Measurements from ENCODE around the gene AUTS2.

Gene AUTS2

GRCh38 chr7:69818636-69819332, 220.5 kb downstream of the AUTS2 start:
- DNase-seq (ENCODE audit: low spot score), result no peak

- no peak for DNase-seq (ENCODE audit: low spot score)
These were observed 221.0 kb downstream of the AUTS2 start for GRCh38 chr7:69819333-69819705.

- DNase-seq (ENCODE audit: low spot score), result no peak
These were observed 222.4 kb downstream of the AUTS2 start for GRCh38 chr7:69820479-69821192.

GRCh38 chr7:69822386-69822785, 224.1 kb downstream of the AUTS2 start:
- no peak for DNase-seq (ENCODE audit: low spot score)

- no peak for DNase-seq (ENCODE audit: low spot score)
These were observed 225.0 kb downstream of the AUTS2 start for GRCh38 chr7:69823151-69823744.

GRCh38 chr7:69825113-69825972, 227.1 kb downstream of the AUTS2 start:
- no peak for DNase-seq (ENCODE audit: low spot score)

- no peak for DNase-seq (ENCODE audit: low spot score)
These were observed 228.0 kb downstream of the AUTS2 start for GRCh38 chr7:69826283-69826682.

GRCh38 chr7:69827140-69827539, 228.9 kb downstream of the AUTS2 start:
- DNase-seq (ENCODE audit: low spot score), result no peak

- DNase-seq (ENCODE audit: low spot score), result no peak
These were observed 229.3 kb downstream of the AUTS2 start for GRCh38 chr7:69827558-69827957.

- no peak for DNase-seq (ENCODE audit: low spot score)
These were observed 234.1 kb downstream of the AUTS2 start for GRCh38 chr7:69832356-69832755.

GRCh38 chr7:69833964-69834363, 235.7 kb downstream of the AUTS2 start:
- DNase-seq (ENCODE audit: low spot score), result no peak

- DNase-seq (ENCODE audit: low spot score), result no peak
These were observed 238.4 kb downstream of the AUTS2 start for GRCh38 chr7:69836702-69837101.

GRCh38 chr7:69837387-69838068, 239.3 kb downstream of the AUTS2 start:
- no peak for DNase-seq (ENCODE audit: low spot score)

- no peak for DNase-seq (ENCODE audit: low spot score)
These were observed 241.5 kb downstream of the AUTS2 start for GRCh38 chr7:69839782-69840181.

GRCh38 chr7:69840248-69840647, 242.0 kb downstream of the AUTS2 start:
- no peak for DNase-seq (ENCODE audit: low spot score)

GRCh38 chr7:69843653-69844052, 245.4 kb downstream of the AUTS2 start:
- DNase-seq (ENCODE audit: low spot score), result no peak

GRCh38 chr7:69844264-69844868, 246.1 kb downstream of the AUTS2 start:
- no peak for DNase-seq (ENCODE audit: low spot score)

- DNase-seq (ENCODE audit: low spot score), result no peak
These were observed 247.6 kb downstream of the AUTS2 start for GRCh38 chr7:69845721-69846495.

- DNase-seq (ENCODE audit: low spot score), result no peak
These were observed 249.8 kb downstream of the AUTS2 start for GRCh38 chr7:69847921-69848612.

GRCh38 chr7:69849268-69849667, 251.0 kb downstream of the AUTS2 start:
- no peak for DNase-seq (ENCODE audit: low spot score)
